HG02610 (cell line): ENCODE results near the gene C15orf61.

Source experiments
- ATAC-seq: cut with Tn5 transposase; IDR thresholded peaks from one replicate; pipeline ENCODE4 v1.9.1; 2021; ENCODE audit warnings: mild to moderate bottlenecking, moderate library complexity; ENCODE audit not compliant: unreplicated experiment

The C15orf61 gene

DNA sequence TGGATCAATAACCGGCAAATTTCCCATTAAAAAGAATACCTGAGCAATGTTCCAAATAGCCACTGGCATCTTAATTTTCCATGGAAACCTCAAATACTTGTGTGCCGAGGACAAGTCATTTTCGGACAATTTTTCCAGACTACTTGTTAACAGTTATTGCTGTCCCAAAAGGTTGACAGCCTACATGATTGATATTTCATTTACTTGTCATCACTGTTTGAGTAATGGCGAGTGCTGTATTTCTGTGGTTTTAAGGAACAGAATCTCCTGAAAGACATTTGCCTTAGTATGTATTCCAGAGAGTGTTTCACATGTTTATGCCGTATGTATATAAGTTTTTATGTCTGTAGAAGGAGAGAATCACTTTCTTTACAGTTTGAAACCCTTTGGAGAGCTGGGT is 58.2 kb downstream of the C15orf61 start:
- ATAC-seq = no peak
